GM23248 (cell line): ENCODE results near the gene PIM3. TPM values are rescaled to one million over a fixed set of nuclear protein-coding genes. Genes with fewer than 3 reads are reported as not detected.

Experiments
- DNase-seq: peaks from one replicate; pipeline ENCODE4 v3.0.0-alpha.2; 2015
- H2AFZ ChIP-seq: fragments of 200-600 bp; sonication (generic); 2 replicates; pipeline ENCODE4 v1.6.1; 2016; ENCODE audit warnings: antibody characterized with exemption
- H3F3A ChIP-seq: fragments of 200-600 bp; sonication (generic); 2 replicates; pipeline ENCODE4 v1.6.1; 2016; ENCODE audit warnings: mild to moderate bottlenecking, antibody characterized with exemption, mixed run types; ENCODE audit not compliant: insufficient read depth
- H3K27ac ChIP-seq: fragments of 200-600 bp; sonication (generic); 2 replicates; pipeline ENCODE4 v1.5.1; 2016; ENCODE audit warnings: mild to moderate bottlenecking
- H3K27me3 ChIP-seq: fragments of 200-600 bp; sonication (generic); replicated peaks from 2 replicates; pipeline ENCODE4 v1.6.1; 2016; ENCODE audit warnings: mild to moderate bottlenecking; ENCODE audit not compliant: insufficient read depth
- H3K36me3 ChIP-seq: fragments of 200-600 bp; sonication (generic); 2 replicates; pipeline ENCODE4 v1.6.1; 2016; ENCODE audit warnings: low read depth, mild to moderate bottlenecking
- H3K4me1 ChIP-seq: fragments of 200-600 bp; sonication (generic); 2 replicates; pipeline ENCODE4 v1.6.1; 2016; ENCODE audit warnings: mild to moderate bottlenecking; ENCODE audit not compliant: insufficient read depth
- H3K4me2 ChIP-seq: fragments of 200-600 bp; sonication (generic); one replicate; pipeline ENCODE4 v1.6.1; 2016; ENCODE audit warnings: mild to moderate bottlenecking; ENCODE audit not compliant: unreplicated experiment
- H3K4me3 ChIP-seq: fragments of 200-600 bp; sonication (generic); 2 replicates; pipeline ENCODE4 v1.5.1; 2016; ENCODE audit warnings: mild to moderate bottlenecking
- H3K79me2 ChIP-seq: fragments of 200-600 bp; sonication (generic); 2 replicates; pipeline ENCODE4 v1.6.1; 2016; ENCODE audit warnings: mild to moderate bottlenecking; ENCODE audit not compliant: insufficient read depth
- H3K9ac ChIP-seq: fragments of 200-600 bp; sonication (generic); 2 replicates; pipeline ENCODE4 v1.6.1; 2016; ENCODE audit warnings: mild to moderate bottlenecking
- H3K9me2 ChIP-seq: fragments of 200-600 bp; sonication (generic); 2 replicates; pipeline ENCODE4 v1.6.1; 2016; ENCODE audit warnings: mixed run types, mild to moderate bottlenecking, moderate library complexity; ENCODE audit not compliant: insufficient read depth
- H3K9me3 ChIP-seq: fragments of 200-600 bp; sonication (generic); one replicate; pipeline ENCODE4 v1.6.1; 2017; ENCODE audit warnings: low read depth
- H4K20me1 ChIP-seq: fragments of 200-600 bp; sonication (generic); 2 replicates; pipeline ENCODE4 v1.6.0; 2016; ENCODE audit not compliant: insufficient read depth
- EZH2 ChIP-seq: fragments of 200-600 bp; sonication (generic); IDR thresholded peaks from 2 replicates; pipeline ENCODE4 v1.6.1; 2018; ENCODE audit warnings: antibody characterized with exemption, mild to moderate bottlenecking; ENCODE audit not compliant: insufficient read depth, poor library complexity, severe bottlenecking
- EZH2phosphoT487 ChIP-seq: fragments of 200-600 bp; sonication (generic); IDR thresholded peaks from 2 replicates; pipeline ENCODE4 v1.6.1; 2018; ENCODE audit warnings: antibody characterized with exemption, moderate library complexity, mild to moderate bottlenecking, low read depth; ENCODE audit not compliant: insufficient read depth
- WGBS, 2 experiments: methylation state at CpG; one replicate each; pipeline ENCODE4 v1.1.6; 2015 to 2017; ENCODE audit warnings: low lambda C conversion rate in 2 of 2, low coverage in 1 of 2; ENCODE audit errors: missing lambda C conversion rate in 2 of 2; 5-methylcytosine and 5-hydroxymethylcytosine counted together
- in situ Hi-C: fragments of 300-500 bp; cut with MboI; formaldehyde crosslinking; loops from 2 replicates; pipeline ENCODE4 v1.15.0; 2020
- polyA plus RNA-seq: library from polyadenylated mRNA; unstranded; fragments of >200 nt; fragmentation: Nextera tagmentation; extraction: Ambion mirVana; gene quantifications from 2 replicates; pipeline ENCODE4 v1.2.1, GENCODE V29; 2016
- total RNA-seq: library from RNA; depleted of rRNA; stranded (reverse); fragments of >200 nt; shearing (Covaris generic); gene quantifications from 2 replicates; pipeline ENCODE4 v1.2.3, GENCODE V29; 2014

PIM3 gene
- total and polyA plus RNA-seq, 2 experiments from 2014 or later: 10.8 to 16.2 TPM

DNA sequence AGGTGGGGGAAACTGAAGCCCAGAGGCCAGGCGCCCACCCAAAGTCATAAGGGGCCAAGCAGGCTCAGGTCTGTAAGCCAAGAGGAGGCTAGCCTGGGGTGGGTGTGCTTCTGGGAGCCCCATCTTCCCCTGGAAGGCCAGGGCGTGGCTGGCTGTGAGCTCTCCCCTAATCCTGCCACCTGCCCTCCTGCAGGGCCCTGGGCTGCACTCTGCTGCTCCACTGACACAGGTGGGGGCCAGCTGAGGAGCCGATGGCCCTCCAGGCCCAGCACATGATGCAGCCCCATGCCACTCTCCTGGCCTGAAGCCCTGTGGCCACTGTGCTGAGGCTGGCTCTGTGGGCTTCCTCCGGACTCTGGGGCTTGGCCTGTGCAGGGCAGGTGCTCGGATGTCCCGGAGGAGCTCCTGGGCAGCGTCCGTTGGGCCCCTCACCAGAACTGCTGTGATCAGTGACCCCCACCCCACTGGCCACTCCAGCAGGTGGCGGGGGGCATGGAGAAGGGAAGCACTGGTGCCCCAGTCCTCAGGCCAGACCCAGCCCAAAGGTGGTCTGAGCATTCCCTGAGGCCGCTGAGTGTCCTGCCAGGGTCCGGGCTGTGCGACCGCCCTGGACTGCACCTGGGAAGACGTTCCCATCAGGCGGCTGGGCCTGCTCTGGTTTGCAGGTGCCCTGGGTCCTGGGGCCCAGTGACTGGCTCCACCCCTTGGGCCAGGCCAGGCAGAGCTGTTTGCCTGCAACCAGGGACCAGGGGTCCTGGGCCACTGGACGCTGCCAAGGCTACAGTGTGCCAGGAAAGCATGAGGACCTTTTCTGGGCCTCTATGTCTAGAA is 8.5 kb downstream of the PIM3 start:
- no peaks in the 10 kb centered on the region for H4K20me1 ChIP-seq
- no peak overlapping the region for H3K4me2 ChIP-seq
- peaks cover 11% of the 10 kb centered on the region; the same call in 1 of the 2 replicates for H3F3A ChIP-seq
- no peaks in the 10 kb centered on the region for H3K27me3 ChIP-seq
- in situ Hi-C loops: no loop called here
- no peaks in the 10 kb centered on the region for H3K79me2 ChIP-seq
- 0 out of 2 replicates have a peak, but pooled peaks cover 3% of the 10 kb centered on the region for H3K4me1 ChIP-seq
- DNase-seq: no peak
- H2AFZ ChIP-seq: no peak overlapping the region
- H3K9me3 ChIP-seq: no peaks in the 10 kb centered on the region
- no peak overlapping the region for H3K4me3 ChIP-seq
- no peak overlapping the region for H3K9ac ChIP-seq
- H3K36me3 ChIP-seq: no peaks in the 10 kb centered on the region
- no peak overlapping the region for H3K27ac ChIP-seq
- 98% methylated on average over 16 of the region's 16 CpGs for WGBS, 2 experiments
- TF ChIP-seq EZH2phosphoT487 (no peak), EZH2 (no peak)
- no peaks in the 10 kb centered on the region for H3K9me2 ChIP-seq

DNA sequence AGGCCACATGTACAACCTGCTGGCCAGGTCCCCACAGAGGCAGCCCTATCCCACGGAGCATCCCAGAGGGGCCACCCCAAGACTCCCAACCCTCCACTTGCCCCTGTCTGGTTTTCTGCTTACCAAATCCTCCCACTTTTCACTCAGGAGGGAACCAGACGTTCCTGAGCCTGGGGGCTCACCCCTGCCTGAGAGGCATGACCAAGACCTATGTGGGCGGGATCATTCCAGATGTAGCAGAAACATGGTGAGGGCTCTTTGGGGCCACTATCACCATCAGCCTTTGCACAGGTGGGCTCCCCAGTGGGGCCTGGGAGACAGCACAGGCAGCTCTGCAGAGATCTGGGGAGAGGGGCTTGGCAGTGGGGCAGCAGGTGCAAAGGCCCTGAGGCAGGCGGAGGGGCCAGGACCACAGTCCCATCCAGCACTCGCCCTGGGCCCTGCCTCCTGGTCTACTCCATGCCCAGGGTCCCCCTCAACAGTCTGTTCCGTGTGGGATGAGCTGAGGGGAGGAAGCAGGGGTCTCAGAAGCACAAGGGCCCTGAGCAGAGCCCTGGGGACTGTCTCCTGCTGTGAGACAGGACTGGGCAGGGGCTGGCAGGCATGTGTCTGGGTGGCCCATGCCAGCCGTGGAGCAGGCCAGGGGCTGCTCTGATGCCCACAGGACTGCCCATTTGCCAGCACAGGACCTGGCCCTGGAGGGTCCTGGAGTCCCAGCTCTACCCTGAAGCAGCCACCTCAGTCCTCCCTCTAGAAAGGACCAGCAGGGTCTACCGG is 9.4 kb downstream of the PIM3 start:
- H3K27ac ChIP-seq: no peak overlapping the region

DNA sequence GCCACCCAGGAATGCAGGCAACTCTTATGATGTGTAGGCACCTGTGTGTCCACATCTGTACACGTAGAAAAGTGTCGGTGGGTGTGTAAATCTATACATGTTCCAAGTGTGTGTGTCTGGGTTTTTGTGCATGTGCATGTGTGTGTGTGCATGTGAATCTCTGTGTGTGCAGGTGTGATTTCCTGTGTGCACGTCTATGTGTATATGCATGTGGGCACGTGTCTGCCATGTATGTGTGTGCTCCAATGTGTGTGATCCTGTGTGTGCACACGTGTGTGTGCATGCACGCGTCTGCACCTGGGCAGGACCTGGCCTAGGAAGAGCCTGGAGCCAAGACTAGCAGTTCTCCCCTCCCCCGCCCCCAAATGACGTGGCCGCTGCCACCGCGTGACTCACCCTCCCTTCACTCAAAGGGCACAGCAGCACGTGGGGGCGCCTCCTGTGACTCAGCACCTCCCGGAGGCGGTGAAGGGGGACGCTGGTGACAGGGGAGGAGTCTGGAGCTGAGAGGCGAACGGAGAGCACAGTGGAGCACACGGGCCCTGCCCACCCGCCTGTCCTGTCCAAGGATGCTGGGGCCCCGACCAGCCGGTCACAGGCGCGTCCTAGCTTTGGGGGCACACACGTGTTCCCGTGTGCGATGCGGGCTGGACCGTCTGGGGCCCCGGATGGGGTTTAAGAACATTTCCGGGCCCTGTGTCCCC is 10.1 kb downstream of the PIM3 start:
- H3K27me3 ChIP-seq: no peaks in the 10 kb centered on the region
- peak overlapping the region; percentile 85 for H3K9ac ChIP-seq
- peak overlapping the region; percentile 80 for H2AFZ ChIP-seq
- H3K9me3 ChIP-seq: no peaks in the 10 kb centered on the region
- in situ Hi-C loops: no loop called here
- H3K9me2 ChIP-seq: no peaks in the 10 kb centered on the region
- 6 to 7% methylated on average over 30 to 32 of the region's 32 CpGs for WGBS, 2 experiments
- peak overlapping the region; percentile 78 for H3K4me2 ChIP-seq
- H3F3A ChIP-seq: peaks cover 11% of the 10 kb centered on the region; the same call in 1 of the 2 replicates
- no peaks in the 10 kb centered on the region for H4K20me1 ChIP-seq
- H3K36me3 ChIP-seq: no peaks in the 10 kb centered on the region
- H3K4me3 ChIP-seq: peak overlapping the region; percentile 75
- peak; percentile 99 for DNase-seq
- no peaks in the 10 kb centered on the region for H3K79me2 ChIP-seq
- peak overlapping the region; percentile 61 for H3K27ac ChIP-seq
- H3K4me1 ChIP-seq: 0 out of 2 replicates have a peak, but pooled peaks cover 3% of the 10 kb centered on the region
- TF ChIP-seq EZH2 (no peak), EZH2phosphoT487 (no peak)

More for the DNA sequence above, 9.4 kb downstream of the PIM3 start:
- H3K9me2 ChIP-seq: no peaks in the 10 kb centered on the region
- 0 out of 2 replicates have a peak, but pooled peaks cover 3% of the 10 kb centered on the region for H3K4me1 ChIP-seq
- in situ Hi-C loops: no loop called here
- no peak overlapping the region for H3K9ac ChIP-seq
- no peak for TF ChIP-seq EZH2
- TF ChIP-seq EZH2phosphoT487: no peak
- no peaks in the 10 kb centered on the region for H3K79me2 ChIP-seq
- WGBS, 2 experiments: 79 to 80% methylated on average over 8 of the region's 8 CpGs
- H3K9me3 ChIP-seq: no peaks in the 10 kb centered on the region
- H3K4me3 ChIP-seq: no peak overlapping the region
- no peak overlapping the region for H2AFZ ChIP-seq
- no peaks in the 10 kb centered on the region for H4K20me1 ChIP-seq
- no peak for DNase-seq
- peaks cover 11% of the 10 kb centered on the region; the same call in 1 of the 2 replicates for H3F3A ChIP-seq
- no peaks in the 10 kb centered on the region for H3K36me3 ChIP-seq
- no peaks in the 10 kb centered on the region for H3K27me3 ChIP-seq
- H3K4me2 ChIP-seq: no peak overlapping the region
